ENCODE measurements around the gene CNTN5.

The CNTN5 gene

GRCh38 chr11:99020352-99021225, at the start of gene CNTN5:
CNTN5 (plus strand) TSS chr11:99020949.
- TF ChIP-seq CEBPB (IDR thresholded peaks at IDR 0.05): no peak
- no peak for TF ChIP-seq TAF1 (IDR thresholded peaks at IDR 0.05; ENCODE audit: low read depth)
- no peak for TF ChIP-seq USF1 (IDR thresholded peaks at IDR 0.05)
- TF ChIP-seq ZBTB7A (IDR thresholded peaks at IDR 0.05; ENCODE audit: low read depth): 0 out of 2 replicates have a peak, but pooled peaks have one; percentile 40
- TF ChIP-seq EP300 (IDR thresholded peaks at IDR 0.05; ENCODE audit: borderline replicate concordance): no peak
- TF ChIP-seq TCF12 (IDR thresholded peaks at IDR 0.05; ENCODE audit: low read depth): no peak
- TF ChIP-seq YY1 (IDR thresholded peaks at IDR 0.05; ENCODE audit: low read depth): no peak

- TF ChIP-seq NFIC (IDR thresholded peaks at IDR 0.05): peak; percentile 38; the same call in 1 of the 2 replicates
- no peak for TF ChIP-seq REST (IDR thresholded peaks at IDR 0.05; ENCODE audit: low read depth)
- no peak for TF ChIP-seq ZBTB7A (IDR thresholded peaks at IDR 0.05; ENCODE audit: low read depth)
Measured at GRCh38 chr11:98979205-98979604, 41.5 kb upstream of the CNTN5 start.

DNA sequence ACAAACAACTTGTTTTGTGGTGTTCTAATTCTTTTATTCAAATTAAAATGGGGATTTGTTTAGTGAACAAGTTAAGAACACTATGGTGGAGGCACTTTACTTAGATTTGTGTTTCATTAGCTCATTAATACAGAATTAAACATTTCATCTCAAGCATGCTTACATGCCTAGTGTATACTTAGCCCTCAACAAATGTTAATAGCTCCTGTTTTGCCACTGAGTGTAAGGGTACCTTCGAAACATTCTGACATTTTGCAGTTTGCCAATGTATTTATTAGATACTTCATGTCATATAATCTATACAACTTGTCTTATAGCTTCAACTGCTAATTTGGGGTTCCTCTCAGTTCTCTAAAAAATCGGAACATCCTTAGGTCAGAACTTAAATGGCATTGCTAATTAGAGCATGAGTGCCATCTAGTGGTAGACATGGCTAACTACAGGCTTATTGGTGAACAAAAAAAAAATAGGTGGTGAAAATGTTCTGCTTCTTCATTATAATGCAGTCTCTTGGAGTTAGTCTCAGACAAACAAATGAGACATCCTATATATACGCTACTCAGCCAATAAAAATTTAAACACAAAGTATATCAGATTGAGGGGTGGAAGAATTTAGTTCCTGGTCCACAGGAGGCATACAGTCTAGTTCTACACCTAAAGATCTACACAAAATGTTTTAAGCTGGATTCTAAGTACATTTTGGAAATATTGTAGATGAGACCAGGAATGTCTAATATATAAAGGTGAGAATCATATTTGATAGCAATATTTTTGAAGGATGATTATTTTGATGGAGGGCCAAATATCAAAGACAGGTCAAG, 4.9 kb upstream of the CNTN5 start:
- TF ChIP-seq TEAD4 (IDR thresholded peaks at IDR 0.05) (no peak), RAD21 (IDR thresholded peaks at IDR 0.05; ENCODE audit: low read depth) (peak; percentile 90)

- TF ChIP-seq YY1 (IDR thresholded peaks at IDR 0.05; ENCODE audit: low read depth) (no peak), FOXM1 (IDR thresholded peaks at IDR 0.05; ENCODE audit: borderline replicate concordance, low read depth) (no peak), REST (IDR thresholded peaks at IDR 0.05; ENCODE audit: low read depth) (no peak)
Measured at GRCh38 chr11:99019696-99020095, 1.1 kb upstream of the CNTN5 start.

- TF ChIP-seq TCF12 (IDR thresholded peaks at IDR 0.05; ENCODE audit: low read depth) (no peak), REST (IDR thresholded peaks at IDR 0.05; ENCODE audit: low read depth) (no peak), CEBPB (IDR thresholded peaks at IDR 0.05) (no peak), EP300 (IDR thresholded peaks at IDR 0.05; ENCODE audit: borderline replicate concordance) (no peak), NFIC (IDR thresholded peaks at IDR 0.05) (no peak), RAD21 (IDR thresholded peaks at IDR 0.05; ENCODE audit: low read depth) (no peak), TAF1 (IDR thresholded peaks at IDR 0.05; ENCODE audit: low read depth) (no peak), ZBTB7A (IDR thresholded peaks at IDR 0.05; ENCODE audit: low read depth) (no peak), YY1 (IDR thresholded peaks at IDR 0.05; ENCODE audit: low read depth) (no peak), FOXM1 (IDR thresholded peaks at IDR 0.05; ENCODE audit: borderline replicate concordance, low read depth) (no peak), CREB1 (IDR thresholded peaks at IDR 0.05; ENCODE audit: low read depth) (no peak), TEAD4 (IDR thresholded peaks at IDR 0.05) (no peak), USF1 (IDR thresholded peaks at IDR 0.05) (no peak), EGR1 (IDR thresholded peaks at IDR 0.05) (no peak)
- TF ChIP-seq, protein P1, sequence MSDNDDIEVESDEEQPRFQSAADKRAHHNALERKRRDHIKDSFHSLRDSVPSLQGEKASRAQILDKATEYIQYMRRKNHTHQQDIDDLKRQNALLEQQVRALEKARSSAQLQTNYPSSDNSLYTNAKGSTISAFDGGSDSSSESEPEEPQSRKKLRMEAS (IDR thresholded peaks at IDR 0.05): no peak
Measured at GRCh38 chr11:99037057-99037456, 16.3 kb downstream of the CNTN5 start.

Measured in Ishikawa (cell line).